GM19395 (cell line): ENCODE measurements around the gene PYGO2.
"Not testable (repeated sequence)": the region's sequence is repeated elsewhere in the genome, so short reads cannot be mapped to it uniquely, and the experiment has no call there.

Source experiments
- ATAC-seq: cut with Tn5 transposase; IDR thresholded peaks from one replicate; pipeline ENCODE4 v1.9.1; 2021; ENCODE audit warnings: mild to moderate bottlenecking, moderate library complexity; ENCODE audit not compliant: unreplicated experiment

PYGO2 gene

DNA sequence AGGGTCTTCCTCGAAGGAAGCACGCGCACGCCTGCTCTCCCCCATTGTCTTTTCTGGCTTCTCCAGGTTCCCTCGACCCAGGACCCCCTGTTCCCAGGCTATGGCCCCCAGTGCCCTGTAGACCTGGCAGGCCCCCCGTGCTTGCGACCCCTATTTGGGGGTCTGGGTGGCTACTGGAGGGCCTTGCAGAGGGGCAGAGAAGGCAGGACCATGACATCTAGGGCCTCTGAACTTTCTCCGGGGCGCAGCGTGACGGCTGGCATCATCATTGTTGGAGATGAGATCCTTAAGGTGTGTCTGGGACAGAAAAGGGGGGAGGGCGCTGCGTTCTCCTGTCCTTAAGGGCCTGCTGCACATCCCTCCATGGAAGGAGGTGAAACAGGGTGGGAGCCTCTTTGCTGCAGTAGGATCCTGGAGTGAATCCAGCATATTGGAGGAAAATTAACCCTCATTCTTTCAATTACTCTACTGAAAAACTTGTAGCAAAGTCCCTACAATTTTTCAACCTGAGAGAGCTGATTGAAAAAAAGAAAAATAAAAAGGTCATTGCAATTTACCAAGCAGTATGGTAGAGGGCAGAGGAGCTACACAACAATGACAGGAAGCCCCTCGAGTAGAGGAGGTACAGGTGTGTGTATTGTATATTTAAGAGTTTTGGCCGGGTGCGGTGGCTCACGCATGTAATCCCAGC lies 22.3 kb upstream of the PYGO2 start:
- ATAC-seq = no peak

GRCh38 chr1:154982897-154983648 lies 21.5 kb upstream of the PYGO2 start, which contains the start of gene FLAD1:
Gene FLAD1, plus strand, starts transcription at chr1:154983344. Its CDS starts 351 bp downstream, at chr1:154983695.
- ATAC-seq = peak; percentile 97

- ATAC-seq = no peak
These were observed 20.8 kb upstream of the PYGO2 start for GRCh38 chr1:154982341-154982740.

DNA sequence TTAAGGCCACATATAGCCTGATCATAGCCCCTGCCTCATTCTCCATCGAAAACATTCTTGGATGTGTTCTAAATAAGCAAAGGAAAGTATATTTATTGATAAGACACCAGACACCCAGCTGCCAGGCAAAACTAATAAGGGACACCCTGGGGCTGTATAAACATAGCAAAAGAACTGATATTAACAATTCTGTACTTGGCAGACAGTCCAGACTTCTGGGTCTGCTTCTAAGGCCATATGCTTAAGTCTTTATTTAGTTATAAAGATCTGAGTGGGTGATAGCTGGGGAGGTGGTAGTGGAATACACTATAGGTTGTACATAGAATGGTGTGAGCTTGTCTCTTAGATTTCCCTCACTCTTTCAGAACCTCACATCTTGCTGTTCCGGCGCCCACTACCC lies 16.8 kb upstream of the PYGO2 start:
- no peak for ATAC-seq

GRCh38 chr1:154977762-154978161 lies 16.2 kb upstream of the PYGO2 start:
- not testable (repeated sequence) for ATAC-seq

GRCh38 chr1:154975409-154976059 lies 14.0 kb upstream of the PYGO2 start:
- no peak for ATAC-seq

- peak; percentile 55 for ATAC-seq
These were observed 13.3 kb upstream of the PYGO2 start for GRCh38 chr1:154974808-154975408.

DNA sequence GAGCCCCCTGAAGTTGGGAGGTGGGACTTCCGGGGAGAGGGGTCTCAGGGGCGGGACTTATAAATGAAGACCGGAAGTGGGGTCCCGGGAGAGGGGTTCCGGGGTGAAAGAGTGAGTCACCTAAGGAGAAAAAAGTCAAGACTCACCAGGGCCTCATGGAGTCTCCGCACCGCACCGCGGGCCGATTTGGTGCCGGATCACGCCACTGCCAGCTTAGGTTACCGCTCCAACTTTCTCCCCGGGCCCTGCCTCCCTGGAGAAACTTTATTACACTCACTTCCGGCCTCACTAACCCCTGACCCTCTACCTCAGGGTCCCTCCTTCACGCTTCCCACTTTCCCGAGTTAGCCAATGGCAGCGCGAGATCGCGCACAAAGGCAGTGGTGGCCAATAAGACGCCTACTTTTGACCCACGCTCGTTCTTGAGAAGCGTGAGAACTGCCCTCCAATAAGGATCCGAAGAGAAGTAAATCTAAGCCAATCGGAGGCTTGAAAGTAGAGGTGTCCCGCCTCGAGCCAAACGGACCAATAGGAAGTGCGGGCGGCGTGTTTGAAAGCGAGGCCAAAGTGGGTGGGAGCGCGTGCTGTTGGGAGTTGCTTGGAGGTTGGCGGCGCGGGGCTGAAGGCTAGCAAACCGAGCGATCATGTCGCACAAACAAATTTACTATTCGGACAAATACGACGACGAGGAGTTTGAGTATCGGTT lies 12.7 kb upstream of the PYGO2 start, which contains the start of gene CKS1B:
TSS of gene CKS1B (plus strand) at position 580 of the 706 bp plus-strand sequence. CDS start at position 645, 65 bp downstream.
- ATAC-seq = peak; percentile 76

DNA sequence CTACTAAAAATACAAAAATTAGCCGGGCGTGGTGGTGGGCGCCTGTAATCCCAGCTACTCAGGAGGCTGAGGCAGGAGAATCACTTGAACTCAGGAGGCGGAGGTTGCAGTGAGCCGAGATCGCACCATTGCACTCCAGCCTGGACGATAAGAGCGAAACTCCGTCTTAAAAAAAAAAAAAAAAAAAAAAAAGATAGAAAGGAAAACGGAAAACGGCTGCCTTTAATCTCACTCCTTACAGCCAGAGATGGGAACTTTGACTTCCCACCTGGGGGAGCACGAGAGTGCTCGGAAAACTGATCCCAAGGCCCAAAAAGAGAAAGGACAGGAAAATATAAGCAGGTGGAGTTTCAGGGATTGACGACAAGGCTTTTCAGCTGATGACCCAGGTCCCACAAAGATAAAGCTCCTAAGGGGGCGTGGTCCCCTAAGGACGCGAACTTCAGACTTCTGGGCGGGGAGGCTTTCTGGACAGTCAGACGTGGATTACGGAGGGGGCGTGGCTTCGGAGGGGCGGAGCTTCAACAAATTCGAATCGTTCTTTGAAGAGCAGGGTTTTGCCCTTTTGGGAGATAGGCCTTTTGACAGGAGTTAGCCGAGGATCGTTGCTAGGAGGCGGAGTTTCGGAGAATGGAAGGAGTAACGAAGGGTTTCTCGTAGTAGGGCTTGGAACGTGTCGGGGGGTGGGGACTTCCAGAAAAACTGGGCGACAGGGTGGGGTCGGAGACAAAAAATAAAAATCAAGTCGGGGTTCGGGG lies 11.9 kb upstream of the PYGO2 start:
- peak; percentile 25 for ATAC-seq

GRCh38 chr1:154972517-154973343 lies 11.1 kb upstream of the PYGO2 start:
- ATAC-seq = no peak

DNA sequence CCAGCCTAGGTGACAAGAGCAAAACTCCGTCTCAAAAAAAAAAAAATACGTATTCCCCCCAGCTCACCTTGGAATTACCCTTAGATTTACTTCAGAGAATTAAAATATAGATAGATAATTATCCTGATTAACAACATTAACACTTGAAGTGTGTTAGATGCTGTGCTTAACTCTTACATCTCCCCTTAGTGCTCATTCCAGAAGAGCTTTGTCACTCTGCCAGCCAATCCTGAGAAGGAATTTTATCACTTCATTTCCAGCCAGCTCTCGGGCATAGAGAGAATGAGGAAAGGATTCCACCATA lies 10.6 kb upstream of the PYGO2 start:
- no peak for ATAC-seq

- no peak for ATAC-seq
These were observed 9.9 kb upstream of the PYGO2 start for GRCh38 chr1:154971341-154971998.

DNA sequence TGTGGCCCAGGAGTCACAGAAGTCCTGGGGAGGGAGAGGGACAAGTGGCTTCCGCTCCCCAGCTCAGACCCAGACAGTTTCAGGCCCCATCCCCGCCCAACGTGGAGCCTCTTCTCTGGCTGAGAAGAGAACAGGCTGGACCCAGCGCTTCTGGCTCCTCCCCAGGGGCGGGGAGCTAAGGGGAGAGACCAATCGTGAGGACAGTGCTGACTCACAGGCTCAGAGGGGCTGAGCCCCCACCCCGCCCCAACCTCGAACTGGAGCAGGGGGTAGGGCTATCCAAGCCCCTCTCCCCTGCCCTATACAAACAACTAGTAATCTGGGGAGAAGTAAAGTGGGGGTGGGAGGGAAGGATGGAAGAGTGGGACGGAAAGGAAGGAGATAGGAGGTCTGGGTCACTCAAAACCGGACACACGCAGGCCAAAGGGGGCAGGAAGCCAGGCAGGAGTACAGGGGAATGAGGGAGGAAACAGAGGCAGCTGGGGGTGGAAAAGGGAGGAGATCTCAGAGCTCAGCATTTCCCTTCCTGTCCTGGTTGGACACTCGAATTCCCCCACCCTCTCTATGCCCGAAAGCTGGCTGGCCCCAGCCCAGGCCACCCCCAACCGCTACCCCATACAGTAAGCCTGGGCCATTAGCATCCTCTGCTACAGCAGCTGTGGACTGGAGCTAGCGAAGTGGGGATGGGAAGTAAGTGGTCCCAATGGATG lies 9.2 kb upstream of the PYGO2 start, which contains the start of gene SHC1:
TSS of gene SHC1 (minus strand) at position 117 of the 710 bp plus-strand sequence. CDS start 221 bp downstream, outside the sequence.
- peak; percentile 42 for ATAC-seq

DNA sequence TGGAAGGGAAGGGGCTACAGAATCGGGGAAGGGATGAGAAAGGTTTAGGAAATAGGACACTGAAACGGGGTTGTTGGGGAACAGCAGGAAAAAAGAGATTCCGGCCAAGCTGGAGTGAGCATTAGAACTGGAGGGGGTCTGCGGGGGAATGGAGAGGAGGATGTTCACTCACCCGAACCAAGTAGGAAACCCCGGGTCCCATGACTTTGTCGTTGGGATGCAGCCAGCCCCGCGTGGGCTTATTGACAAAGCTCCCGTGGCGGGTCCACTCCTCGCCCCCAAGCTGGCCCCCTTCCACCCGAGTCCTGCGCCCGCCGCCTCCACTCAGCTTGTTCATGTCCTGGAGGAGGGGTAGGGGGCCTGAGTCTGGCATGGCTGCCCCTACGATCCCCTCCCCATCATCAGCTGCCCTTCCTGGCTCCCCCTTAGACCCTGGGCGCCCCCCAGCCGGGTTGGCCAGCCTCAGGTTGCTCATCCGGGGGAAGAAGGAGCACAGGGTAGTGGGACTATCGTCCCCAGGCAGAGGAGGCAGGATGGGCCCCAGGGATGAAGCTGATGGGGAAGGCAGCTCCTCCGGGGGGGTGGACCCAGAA lies 8.4 kb upstream of the PYGO2 start:
- ATAC-seq = no peak

- no peak for ATAC-seq
These were observed 7.7 kb upstream of the PYGO2 start for GRCh38 chr1:154969246-154969645.

DNA sequence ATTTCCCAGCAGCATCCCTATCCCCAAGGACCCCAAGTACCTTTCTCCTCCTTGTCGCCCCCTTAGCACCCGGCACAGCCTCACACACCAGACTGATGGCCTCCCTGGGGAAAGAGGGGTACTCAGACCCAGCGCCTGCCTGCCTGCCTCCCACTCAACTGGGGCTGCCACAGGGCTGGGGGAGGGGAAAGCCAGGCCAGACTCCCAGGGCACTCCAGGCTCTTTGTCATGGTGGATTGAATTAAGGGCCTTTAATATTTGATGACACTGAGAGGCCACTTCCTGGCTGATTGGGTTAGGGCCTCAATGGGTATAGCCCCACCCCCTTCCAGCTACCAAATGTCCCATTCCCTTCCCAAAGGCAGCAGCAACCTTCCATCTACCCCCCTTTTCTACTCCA lies 7.1 kb upstream of the PYGO2 start:
- no peak for ATAC-seq

DNA sequence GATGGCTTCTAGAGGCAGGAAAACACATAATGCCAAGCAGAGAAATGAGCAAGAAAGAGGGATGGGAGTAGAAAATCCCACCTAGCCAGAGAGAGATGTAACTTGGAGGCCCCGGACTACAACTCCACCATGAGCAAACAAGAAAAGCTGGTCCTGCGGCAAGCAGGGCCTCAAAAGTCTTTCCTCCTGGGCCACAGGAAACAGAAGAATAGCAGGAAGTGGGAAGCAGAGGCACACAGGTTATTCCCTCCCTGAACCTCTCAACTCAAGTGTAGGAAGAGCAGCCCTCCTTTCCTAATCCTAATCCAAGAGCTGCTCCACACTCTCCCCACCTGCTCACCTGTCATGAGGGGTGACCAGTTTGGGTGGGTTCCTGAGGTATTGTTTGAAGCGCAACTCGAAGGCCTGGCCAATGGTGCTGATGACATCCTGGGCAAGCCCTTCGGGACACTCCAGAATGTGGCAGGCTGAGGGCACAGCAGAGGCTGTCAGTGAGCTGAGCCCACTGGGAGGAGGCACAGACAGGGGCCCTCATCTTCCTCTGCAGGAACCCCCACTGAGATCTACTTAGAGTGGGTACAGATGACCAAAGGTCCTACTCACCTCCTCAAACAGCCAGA lies 5.9 kb upstream of the PYGO2 start:
- no peak for ATAC-seq
